Erythroblast (primary cell): ENCODE data around the gene ALPK3.

Experiments used
- DNase-seq, 2 experiments: peaks; one replicate each; lab custom pipeline; 2025; lab: John Stamatoyannopoulos, UW
- GATA1 ChIP-seq: IDR thresholded peaks from 2 replicates; pipeline ENCODE4 v1.6.1; 2011; ENCODE audit warnings: low read depth, mild to moderate bottlenecking, control low read depth, low read length, moderate library complexity
- POLR2A ChIP-seq: IDR thresholded peaks from 2 replicates; pipeline ENCODE4 v1.6.1; 2011; ENCODE audit warnings: mild to moderate bottlenecking, low read length

Gene ALPK3

GRCh38 chr15:84835661-84836337, 18.6 kb downstream of the ALPK3 start:
- DNase-seq = no peak
- TF ChIP-seq POLR2A = no peak
- no peak for TF ChIP-seq GATA1

- no peak for DNase-seq
- TF ChIP-seq POLR2A (no peak), GATA1 (no peak)
These were observed 19.7 kb downstream of the ALPK3 start for GRCh38 chr15:84836844-84837243.

- DNase-seq = no peak
- TF ChIP-seq GATA1 (no peak), POLR2A (no peak)
These were observed 22.6 kb downstream of the ALPK3 start for GRCh38 chr15:84839714-84840113.

GRCh38 chr15:84840255-84840654, 23.1 kb downstream of the ALPK3 start:
- no peak for DNase-seq
- no peak for TF ChIP-seq POLR2A
- no peak for TF ChIP-seq GATA1

GRCh38 chr15:84840741-84841429, 23.7 kb downstream of the ALPK3 start:
- DNase-seq = no peak
- TF ChIP-seq GATA1 (no peak), POLR2A (no peak)

GRCh38 chr15:84842781-84843180, 25.6 kb downstream of the ALPK3 start:
- TF ChIP-seq GATA1 = no peak
- no peak for TF ChIP-seq POLR2A
- no peak for DNase-seq

GRCh38 chr15:84844964-84845363, 27.8 kb downstream of the ALPK3 start:
- no peak for DNase-seq
- no peak for TF ChIP-seq GATA1
- TF ChIP-seq POLR2A = no peak

GRCh38 chr15:84845631-84846030, 28.5 kb downstream of the ALPK3 start:
- peak; percentile 48 to 62 for DNase-seq

GRCh38 chr15:84846269-84846668, 29.1 kb downstream of the ALPK3 start:
- no peak for DNase-seq
- no peak for TF ChIP-seq GATA1

- TF ChIP-seq POLR2A (no peak), GATA1 (no peak)
- DNase-seq = no peak
These were observed 30.2 kb downstream of the ALPK3 start for GRCh38 chr15:84847382-84847781.

- TF ChIP-seq GATA1 = no peak
- no peak for TF ChIP-seq POLR2A
- DNase-seq = no peak
These were observed 35.1 kb downstream of the ALPK3 start for GRCh38 chr15:84852212-84852611.

GRCh38 chr15:84855136-84855535, 38.0 kb downstream of the ALPK3 start:
- no peak for TF ChIP-seq GATA1
- no peak for TF ChIP-seq POLR2A
- DNase-seq = no peak

GRCh38 chr15:84855765-84856164, 38.6 kb downstream of the ALPK3 start:
- no peak for DNase-seq
- TF ChIP-seq POLR2A (no peak), GATA1 (no peak)

GRCh38 chr15:84856731-84857417, 39.7 kb downstream of the ALPK3 start:
- DNase-seq = no peak
- no peak for TF ChIP-seq POLR2A
- no peak for TF ChIP-seq GATA1

GRCh38 chr15:84857418-84858004, 40.4 kb downstream of the ALPK3 start:
- TF ChIP-seq POLR2A (no peak), GATA1 (no peak)
- no peak for DNase-seq
